ENCODE data around the gene GLB1L3.

GLB1L3 gene

DNA sequence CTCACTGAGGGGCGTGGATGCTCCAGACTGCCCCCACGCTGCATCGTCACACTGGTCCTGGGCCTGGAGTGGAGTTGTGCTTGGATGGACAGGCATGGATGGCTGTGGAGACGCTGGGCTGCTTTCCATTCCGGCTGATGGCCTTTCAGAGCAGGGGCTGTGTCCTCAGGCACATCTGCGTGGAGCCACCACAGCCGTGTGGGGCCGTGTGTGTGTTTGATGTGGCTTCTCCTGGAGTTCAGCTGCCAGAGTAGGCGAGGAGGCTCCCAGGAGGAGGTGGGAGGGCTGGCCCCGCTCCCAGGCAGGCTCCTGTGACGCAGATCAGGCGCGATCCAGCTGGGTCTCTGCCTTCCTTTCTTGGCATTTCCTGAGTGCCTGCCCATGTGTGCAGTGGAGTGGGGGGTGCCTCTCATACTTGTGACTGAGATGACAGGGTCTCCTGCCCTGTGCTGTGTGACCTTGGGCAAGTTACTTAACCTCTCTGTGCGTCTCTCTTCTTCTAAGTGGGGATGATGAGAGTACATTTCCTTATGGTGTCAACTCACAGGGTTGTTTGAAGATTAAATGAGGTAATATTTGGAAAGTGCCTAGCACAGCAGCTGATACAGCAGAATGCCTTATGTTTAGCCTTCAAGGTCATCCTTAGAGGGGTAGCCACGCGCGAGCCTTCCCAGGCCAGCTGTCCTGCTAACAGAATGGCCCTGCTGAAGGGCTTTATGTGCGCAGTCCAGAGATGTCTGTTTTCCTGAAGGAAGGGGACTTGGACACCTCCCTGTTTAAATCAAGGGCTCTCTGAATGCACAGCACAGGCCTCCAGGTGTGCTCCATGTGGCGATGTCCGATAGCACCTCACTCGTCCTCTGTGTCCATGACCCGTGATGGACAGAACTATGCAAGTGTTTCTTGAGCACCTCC is 89.1 kb downstream of the GLB1L3 start:
- no peak for DNase-seq

DNA sequence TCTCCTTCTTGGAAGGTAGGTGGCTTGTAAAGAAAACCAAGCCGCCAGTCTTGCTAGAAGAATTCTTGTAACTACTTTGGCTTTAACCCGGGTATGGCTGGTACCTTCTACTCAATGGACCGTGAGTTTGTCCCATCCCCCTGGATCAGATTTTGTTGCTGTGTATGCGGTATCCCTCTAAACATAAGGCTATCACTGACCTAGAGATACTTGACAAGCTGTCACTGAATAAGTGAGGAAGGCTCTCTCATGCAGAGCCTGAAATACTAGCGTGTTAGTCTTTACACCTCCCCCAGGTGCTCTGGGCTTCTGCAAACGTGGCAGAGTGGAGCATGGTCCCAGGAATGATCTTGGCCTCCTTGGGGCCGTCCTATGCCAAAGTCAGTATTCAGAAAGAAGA is 90.1 kb downstream of the GLB1L3 start:
- no peak for DNase-seq

DNA sequence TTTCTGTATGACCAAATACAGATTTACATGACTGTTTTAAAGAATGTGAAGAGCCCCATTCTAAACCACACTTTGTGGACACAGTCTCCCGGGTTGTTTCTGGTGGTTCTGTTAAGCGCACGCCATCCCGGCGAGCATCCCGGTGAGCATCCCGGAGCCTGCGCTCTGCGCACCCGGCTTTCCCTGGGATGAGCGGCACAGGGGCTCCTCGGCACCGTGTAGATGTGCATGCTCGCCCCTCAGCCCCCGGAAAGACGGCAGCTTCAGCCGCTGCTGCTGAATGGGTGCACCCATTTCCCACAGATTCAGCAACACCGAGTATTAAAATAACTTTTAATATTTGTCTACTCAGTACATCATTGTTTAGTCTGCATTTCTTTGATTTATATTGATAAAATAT is 91.6 kb downstream of the GLB1L3 start:
- no peak for DNase-seq
